SK-N-SH (cell line): ENCODE data around the gene RPL19. TPM values are rescaled to one million over a fixed set of nuclear protein-coding genes. Genes with fewer than 3 reads are reported as not detected.

ENCODE experiments used
- CTCF ChIA-PET: fragments of 300-600, 350-600 bp; formaldehyde crosslinking; extraction: SDS; loops from one replicate; lab custom pipeline; 2021; lab: Yijun Ruan, JAX
- POLR2A ChIA-PET: fragments of 350-600 bp; sonication (Branson Sonifier 250); formaldehyde crosslinking; extraction: SDS; loops from one replicate; lab custom pipeline; 2020; ENCODE audit warnings: antibody characterized with exemption, inconsistent platforms; lab: Yijun Ruan, JAX
- DNase-seq: peaks from one replicate; pipeline ENCODE4 v3.0.0; 2012
- H2AFZ ChIP-seq: fragments of 200-600 bp; sonication (generic); 2 replicates; pipeline ENCODE4 v1.8.1; 2016; ENCODE audit warnings: antibody characterized with exemption, mild to moderate bottlenecking, low read depth
- H3F3A ChIP-seq: fragments of 200-600 bp; sonication (generic); replicated peaks from 2 replicates; pipeline ENCODE3; 2016; ENCODE audit warnings: antibody characterized with exemption, mild to moderate bottlenecking; ENCODE audit not compliant: insufficient read depth
- H3K27ac ChIP-seq, 2 experiments: fragments of 200-500 bp in 1 of 2; fragments of 200-600 bp in 1 of 2; sonication (Bioruptor generic) in 1 of 2; sonication (generic), shearing (Covaris generic) in 1 of 2; 2 replicates each; pipeline versions ENCODE4 v1.5.1 to v1.6.1; 2014 to 2016; ENCODE audit warnings: low read depth in 2 of 2, inconsistent platforms in 1 of 2, low read length in 1 of 2, mild to moderate bottlenecking in 1 of 2, mixed read lengths in 1 of 2
- H3K27me3 ChIP-seq: fragments of 200-600 bp; sonication (generic), shearing (Covaris generic); 2 replicates; pipeline ENCODE4 v1.6.1; 2016; ENCODE audit warnings: mixed run types; ENCODE audit not compliant: insufficient read depth
- H3K36me3 ChIP-seq, 2 experiments: fragments of 200-500 bp in 1 of 2; fragments of 200-600 bp in 1 of 2; sonication (Bioruptor generic) in 1 of 2; sonication (generic) in 1 of 2; replicated peaks in 1 of 2; 2 replicates each; pipeline versions ENCODE3 to v1.5.1; 2014 to 2016; ENCODE audit warnings: low read length in 1 of 2, mild to moderate bottlenecking in 1 of 2; ENCODE audit not compliant: insufficient read depth in 2 of 2, control insufficient read depth in 1 of 2
- H3K4me1 ChIP-seq, 2 experiments: fragments of 200-500 bp in 1 of 2; fragments of 200-600 bp in 1 of 2; sonication (Bioruptor generic) in 1 of 2; sonication (generic), shearing (Covaris generic) in 1 of 2; 2 replicates each; pipeline versions ENCODE4 v1.5.1 to v1.6.1; 2014 to 2016; ENCODE audit warnings: low read depth in 1 of 2, low read length in 1 of 2, mixed run types in 1 of 2; ENCODE audit not compliant: insufficient read depth in 2 of 2, control insufficient read depth in 1 of 2
- H3K4me2 ChIP-seq: fragments of 200-600 bp; sonication (generic), shearing (Covaris generic); 2 replicates; pipeline ENCODE4 v1.6.1; 2017; ENCODE audit warnings: mixed run types
- H3K4me3 ChIP-seq, 2 experiments: fragments of 200-500 bp in 1 of 2; fragments of 200-600 bp in 1 of 2; sonication (Bioruptor generic) in 1 of 2; sonication (generic), shearing (Covaris generic) in 1 of 2; 2 replicates each; pipeline versions ENCODE4 v1.5.1 to v1.8.1; 2014 to 2016; ENCODE audit warnings: low read depth in 2 of 2, inconsistent platforms in 1 of 2, low read length in 1 of 2, mild to moderate bottlenecking in 1 of 2, mixed read lengths in 1 of 2, moderate library complexity in 1 of 2
- H3K79me2 ChIP-seq: fragments of 200-600 bp; sonication (generic); 2 replicates; pipeline ENCODE4 v1.8.1; 2017; ENCODE audit warnings: mild to moderate bottlenecking; ENCODE audit not compliant: insufficient read depth
- H3K9ac ChIP-seq: fragments of 200-600 bp; sonication (generic); 2 replicates; pipeline ENCODE4 v1.6.1; 2017; ENCODE audit warnings: mixed run types
- H3K9me2 ChIP-seq: fragments of 200-600 bp; sonication (generic); 2 replicates; pipeline ENCODE4 v1.6.1; 2017; ENCODE audit warnings: mixed run types
- H3K9me3 ChIP-seq: fragments of 200-600 bp; sonication (generic); 2 replicates; pipeline ENCODE4 v1.6.1; 2017; ENCODE audit warnings: mixed run types, mild to moderate bottlenecking, moderate library complexity
- H4K20me1 ChIP-seq: fragments of 200-600 bp; sonication (generic); 2 replicates; pipeline ENCODE4 v1.6.1; 2017; ENCODE audit warnings: mild to moderate bottlenecking, mixed run types; ENCODE audit not compliant: insufficient read depth
- CTCF ChIP-seq: fragments of 200-600 bp; sonication (generic); IDR thresholded peaks from 2 replicates; pipeline ENCODE4 v1.6.1; 2017; ENCODE audit warnings: antibody characterized with exemption, mild to moderate bottlenecking, moderate library complexity
- ELF1 ChIP-seq: IDR thresholded peaks from 2 replicates; pipeline ENCODE4 v1.4.0; 2012
- EP300 ChIP-seq, 2 experiments: IDR thresholded peaks; 2 replicates each; pipeline versions ENCODE4 v1.4.0 to v1.6.1; 2012; ENCODE audit warnings: borderline replicate concordance in 1 of 2, low read depth in 1 of 2, low read length in 1 of 2
- EZH2phosphoT487 ChIP-seq: fragments of 200-600 bp; sonication (generic); IDR thresholded peaks from 2 replicates; pipeline ENCODE4 v1.6.1; 2017; ENCODE audit warnings: low read depth, mixed run types, mild to moderate bottlenecking, antibody characterized with exemption, moderate library complexity, borderline replicate concordance
- FOSL2 ChIP-seq: IDR thresholded peaks from 2 replicates; pipeline ENCODE4 v1.4.0; 2012; ENCODE audit warnings: low read depth, mild to moderate bottlenecking, moderate library complexity, borderline replicate concordance
- FOXJ3 ChIP-seq: sonication (generic); formaldehyde crosslinking; IDR thresholded peaks from 2 replicates; pipeline ENCODE4 v1.5.1; 2020; ENCODE audit warnings: mild to moderate bottlenecking, missing genetic modification reagents
- FOXM1 ChIP-seq: IDR thresholded peaks from 2 replicates; pipeline ENCODE4 v1.4.0; 2012; ENCODE audit warnings: low read depth, mild to moderate bottlenecking
- GATA2 ChIP-seq: sonication (generic); formaldehyde crosslinking; IDR thresholded peaks from 2 replicates; pipeline ENCODE4 v1.5.0; 2020; ENCODE audit warnings: mild to moderate bottlenecking, missing genetic modification reagents
- IRF3 ChIP-seq: fragments of 150-350 bp; IDR thresholded peaks from 2 replicates; pipeline ENCODE4 v1.6.1; 2016; ENCODE audit warnings: mild to moderate bottlenecking, low read depth, low read length
- JUND ChIP-seq: IDR thresholded peaks from 2 replicates; pipeline ENCODE4 v1.4.0; 2012
- MAX ChIP-seq: IDR thresholded peaks from 2 replicates; pipeline ENCODE4 v1.4.0; 2012; ENCODE audit warnings: low read depth
- MXI1 ChIP-seq: IDR thresholded peaks from 2 replicates; pipeline ENCODE4 v1.6.1; 2012; ENCODE audit warnings: mild to moderate bottlenecking, low read depth, low read length, improper control_type of control experiment
- NFIC ChIP-seq: IDR thresholded peaks from 2 replicates; pipeline ENCODE4 v1.4.0; 2012; ENCODE audit warnings: borderline replicate concordance
- NRF1 ChIP-seq: IDR thresholded peaks from 2 replicates; pipeline ENCODE4 v1.6.1; 2012; ENCODE audit warnings: low read depth, mild to moderate bottlenecking, low read length
- PBX3 ChIP-seq: IDR thresholded peaks from 2 replicates; pipeline ENCODE4; 2012
- RFX5 ChIP-seq: IDR thresholded peaks from 2 replicates; pipeline ENCODE4 v1.6.1; 2012; ENCODE audit warnings: mild to moderate bottlenecking, improper control_type of control experiment, low read length
- TAF1 ChIP-seq: IDR thresholded peaks from 2 replicates; pipeline ENCODE4 v1.6.1; 2012; ENCODE audit warnings: low read depth, mild to moderate bottlenecking, low read length, moderate library complexity, borderline replicate concordance
- TEAD4 ChIP-seq: IDR thresholded peaks from 2 replicates; pipeline ENCODE4 v1.4.0; 2012; ENCODE audit warnings: mild to moderate bottlenecking, borderline replicate concordance; ENCODE audit not compliant: insufficient read depth
- WGBS: methylation state at CpG from one replicate; pipeline ENCODE4 v1.1.6; 2017; ENCODE audit warnings: low lambda C conversion rate; 5-methylcytosine and 5-hydroxymethylcytosine counted together
- polyA plus RNA-seq, 3 experiments: library from polyadenylated mRNA; depleted of rRNA; stranded (reverse); fragments of >200 nt; gene quantifications; 2 replicates each; pipeline ENCODE4 v1.2.3, GENCODE V29; 2012

Gene RPL19
- polyA plus RNA-seq, 1 of the 3 experiments (the other 2 are of a cell fraction) = 3,473 TPM

- Histone ChIP-seq H2AFZ (no peak overlapping the region), H3K9me3 (no peaks in the 10 kb centered on the region), H3K27me3 (no peaks in the 10 kb centered on the region), H3K9me2 (no peaks in the 10 kb centered on the region), H3K9ac (no peak overlapping the region), H4K20me1 (peaks cover 18% of the 10 kb centered on the region), H3K4me3 (no peak overlapping the region), H3K4me1 (peaks cover 9% of the 10 kb centered on the region in 2 experiments; a peak in 2 of 4 replicates)
- 93% methylated on average over 5 of the region's 7 CpGs for WGBS
- TF ChIP-seq FOSL2 (no peak), CTCF (no peak), MXI1 (no peak), JUND (no peak), RFX5 (no peak), PBX3 (no peak), NFIC (no peak), FOXM1 (no peak), EP300 (IDR thresholded peaks at IDR 0.05; ENCODE audit: borderline replicate concordance in 1 of 2, low read depth in 1 of 2, low read length in 1 of 2) (no peak), NRF1 (no peak), FOXJ3 (CRISPR knock-in tag) (no peak), IRF3 (no peak), TAF1 (no peak), ELF1 (no peak), MAX (no peak), EZH2phosphoT487 (no peak), GATA2 (CRISPR knock-in tag) (no peak), TEAD4 (no peak)
- TF ChIP-seq, all 33 proteins: peak for 0
- Histone ChIP-seq H3K79me2 (no peaks in the 10 kb centered on the region; the same call in 1 of the 2 replicates), H3K27ac (no peak overlapping the region), H3K4me2 (no peak overlapping the region), H3K36me3 (peaks cover 11 to 14% of the 10 kb centered on the region in 2 experiments), H3F3A (peaks cover 24% of the 10 kb centered on the region)
- ChIA-PET POLR2A (no interaction called here), CTCF (interaction anchor here (1.1 to 29.0 kb wide), 8 partner anchors 9 to 44 kb away, joined by 3 to 781 read pairs (median 5); partner anchors contain the start of gene STAC2)
- no peak for DNase-seq
Measured at GRCh38 chr17:39208136-39208535, 8.1 kb downstream of the RPL19 start.
